Amniotic epithelial cell (primary cell): ENCODE results near the gene TCERG1.

Experiments
- DNase-seq: peaks from one replicate; pipeline ENCODE4 v3.0.0-alpha.2; 2010; ENCODE audit warnings: low read depth

TCERG1 gene

GRCh38 chr5:146457431-146457830 is 10.3 kb downstream of the TCERG1 start:
- DNase-seq, result no peak

DNA sequence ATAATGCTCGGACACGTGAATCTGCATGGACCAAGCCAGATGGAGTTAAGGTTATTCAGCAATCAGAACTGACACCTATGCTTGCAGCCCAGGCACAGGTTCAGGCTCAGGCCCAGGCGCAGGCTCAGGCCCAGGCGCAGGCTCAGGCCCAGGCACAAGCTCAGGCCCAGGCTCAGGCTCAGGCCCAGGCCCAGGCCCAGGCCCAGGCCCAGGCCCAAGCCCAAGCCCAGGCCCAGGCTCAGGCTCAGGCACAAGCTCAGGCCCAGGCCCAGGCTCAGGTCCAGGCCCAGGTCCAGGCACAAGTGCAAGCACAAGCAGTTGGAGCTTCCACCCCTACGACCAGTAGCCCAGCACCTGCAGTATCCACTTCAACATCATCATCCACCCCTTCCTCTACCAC is 11.8 kb downstream of the TCERG1 start:
- no peak for DNase-seq

- DNase-seq, result no peak
These were observed 14.2 kb downstream of the TCERG1 start for GRCh38 chr5:146461319-146461718.

DNA sequence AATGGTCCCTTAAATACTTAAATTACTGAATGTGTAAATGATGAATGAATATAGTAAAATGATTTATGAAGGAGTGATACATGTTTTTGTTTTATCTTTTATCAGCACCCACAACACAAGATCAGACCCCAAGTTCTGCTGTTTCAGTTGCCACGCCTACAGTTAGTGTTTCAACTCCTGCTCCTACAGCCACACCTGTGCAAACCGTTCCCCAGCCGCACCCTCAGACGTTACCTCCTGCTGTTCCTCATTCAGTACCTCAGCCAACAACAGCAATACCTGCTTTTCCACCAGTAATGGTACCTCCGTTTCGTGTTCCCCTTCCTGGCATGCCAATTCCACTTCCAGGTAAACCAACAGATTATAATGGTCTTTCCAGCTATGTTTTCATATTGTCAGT is 16.3 kb downstream of the TCERG1 start:
- DNase-seq, result no peak

DNA sequence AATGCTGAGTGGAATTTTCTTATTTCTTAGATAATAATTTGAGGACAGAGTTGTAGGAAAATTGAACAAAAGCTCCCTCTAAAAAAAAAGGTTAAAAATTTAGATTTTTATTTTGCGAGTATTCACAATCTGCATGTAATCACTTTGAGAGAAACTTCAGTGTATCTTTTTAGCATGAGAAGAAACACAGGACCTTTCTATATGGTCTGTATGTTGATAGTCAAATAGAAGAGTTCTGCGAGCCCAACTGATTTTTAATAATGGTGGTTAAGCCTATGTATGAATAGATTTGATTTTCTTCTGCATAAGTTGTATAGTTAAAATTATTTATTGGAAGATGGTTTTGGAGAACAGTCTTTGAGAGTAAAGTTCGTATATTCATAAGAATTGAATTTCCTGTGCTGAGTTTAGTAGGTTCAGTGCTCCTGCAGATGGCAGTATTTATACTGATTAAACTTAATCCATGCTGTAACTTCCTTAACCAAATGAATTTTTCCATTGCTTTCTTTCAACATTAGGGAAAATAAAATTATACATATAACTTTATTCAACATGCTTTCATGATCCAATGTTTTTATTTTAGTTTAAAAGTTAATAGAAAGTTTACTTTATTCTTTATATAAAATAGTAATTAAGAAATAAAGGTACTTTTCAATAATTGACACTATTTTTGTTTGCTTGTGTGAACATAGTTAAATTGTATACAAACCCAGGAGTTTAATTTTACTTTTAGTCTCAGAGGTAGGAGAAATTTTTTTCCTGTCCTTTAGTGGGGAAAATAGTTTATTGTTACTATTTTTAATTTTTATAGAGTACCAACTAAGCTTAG is 19.6 kb downstream of the TCERG1 start:
- DNase-seq, result peak; percentile 29

GRCh38 chr5:146467760-146468159 is 20.6 kb downstream of the TCERG1 start:
- no peak for DNase-seq

- no peak for DNase-seq
These were observed 26.9 kb downstream of the TCERG1 start for GRCh38 chr5:146474065-146474464.

DNA sequence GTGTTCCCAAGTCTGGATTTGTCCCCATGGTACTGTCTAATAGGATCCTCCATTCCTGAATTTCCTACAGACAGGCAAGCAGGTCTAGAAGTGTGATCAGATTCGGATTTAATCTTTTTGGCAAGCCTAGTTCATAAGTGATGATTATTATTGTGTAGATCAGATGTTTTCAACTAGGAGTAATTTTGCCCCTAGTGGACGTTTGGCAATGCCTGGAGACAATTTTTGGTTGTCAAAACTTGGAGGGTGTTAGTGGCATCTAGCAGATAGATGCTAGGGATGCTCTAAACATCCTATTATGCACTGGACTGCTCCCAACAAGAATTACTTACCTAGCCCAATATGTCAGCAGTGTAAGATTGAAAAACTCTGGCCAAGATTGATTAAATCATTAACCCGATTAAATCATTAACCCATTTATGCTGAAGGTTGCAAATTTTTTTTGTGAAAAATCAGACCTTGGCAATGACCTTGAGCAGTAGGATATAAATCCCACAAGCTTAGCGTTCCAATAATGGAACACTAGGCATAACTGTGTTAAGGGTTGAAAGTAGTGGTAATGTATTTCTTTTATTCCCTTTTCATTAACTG is 28.2 kb downstream of the TCERG1 start:
- no peak for DNase-seq

GRCh38 chr5:146475906-146476305 is 28.8 kb downstream of the TCERG1 start:
- DNase-seq, result no peak

DNA sequence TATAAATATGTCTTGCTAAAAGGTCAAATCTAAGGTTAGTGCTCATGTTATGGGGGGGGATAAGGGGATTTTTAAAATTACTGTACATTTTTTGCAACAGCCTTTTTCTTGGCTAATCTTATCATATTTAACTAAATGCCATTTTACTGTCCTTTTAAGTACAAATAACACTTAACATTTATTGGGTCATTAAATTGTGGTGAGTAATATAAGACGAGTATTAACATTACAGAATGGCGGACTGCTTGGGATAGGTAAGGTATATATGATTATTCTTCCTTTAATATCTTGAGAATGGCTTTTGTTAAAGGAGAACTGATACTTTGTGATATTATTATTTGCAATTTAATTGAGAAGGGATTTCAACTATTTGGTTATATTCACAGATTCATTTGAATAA is 35.6 kb downstream of the TCERG1 start:
- DNase-seq, result no peak

DNA sequence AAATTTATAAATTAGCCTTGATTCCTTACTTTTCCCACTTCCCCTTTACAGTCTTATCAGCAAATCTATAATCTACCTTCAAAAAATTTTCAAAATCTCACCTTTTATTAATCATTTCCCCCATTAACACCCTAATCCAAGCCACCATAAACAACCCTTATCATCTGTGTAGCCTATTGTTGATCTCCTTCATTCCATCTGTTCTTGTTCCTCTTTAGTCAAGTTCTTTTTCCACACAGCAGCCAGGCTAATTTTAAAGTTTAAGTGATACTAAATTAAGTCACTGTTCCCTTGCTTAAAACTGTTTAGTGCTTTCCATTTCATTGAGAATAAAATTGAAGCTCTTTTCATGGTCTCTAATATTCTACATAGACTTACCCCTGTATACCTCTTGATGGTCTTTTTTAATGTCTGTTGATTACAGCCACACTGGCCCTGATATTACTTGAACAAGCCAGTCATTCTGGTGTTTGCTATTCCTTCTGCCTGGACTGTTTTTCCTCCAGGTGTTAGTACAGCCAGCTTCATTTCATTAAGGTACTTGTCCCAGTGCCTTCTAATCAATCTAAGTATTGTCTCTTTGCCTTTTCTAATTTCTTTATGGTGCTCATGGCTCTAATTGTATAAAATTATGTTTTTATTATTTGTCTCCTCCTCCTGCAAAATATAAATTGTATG is 37.7 kb downstream of the TCERG1 start:
- DNase-seq, result no peak

GRCh38 chr5:146490089-146490843 is 43.1 kb downstream of the TCERG1 start:
- no peak for DNase-seq

- DNase-seq, result no peak
These were observed 47.5 kb downstream of the TCERG1 start for GRCh38 chr5:146494656-146495055.

DNA sequence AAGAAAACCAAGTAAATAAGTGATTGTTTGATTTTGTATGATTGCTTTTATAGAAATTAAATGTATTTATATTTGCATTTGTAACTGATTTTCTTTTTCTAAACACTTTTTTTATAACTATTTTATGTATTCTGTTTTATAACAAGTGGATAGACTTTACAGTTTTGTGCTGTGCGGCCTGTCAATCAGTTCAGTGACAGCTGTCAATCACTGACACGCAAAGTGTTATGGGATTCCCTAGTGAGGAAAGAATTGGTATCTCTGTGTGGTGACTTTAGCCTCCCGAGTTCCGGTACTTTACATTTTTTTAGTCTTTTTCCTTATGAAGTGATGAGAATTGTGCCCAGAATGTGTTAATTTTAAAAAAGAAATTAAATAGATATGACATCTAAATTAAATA is 52.5 kb downstream of the TCERG1 start:
- DNase-seq, result no peak

DNA sequence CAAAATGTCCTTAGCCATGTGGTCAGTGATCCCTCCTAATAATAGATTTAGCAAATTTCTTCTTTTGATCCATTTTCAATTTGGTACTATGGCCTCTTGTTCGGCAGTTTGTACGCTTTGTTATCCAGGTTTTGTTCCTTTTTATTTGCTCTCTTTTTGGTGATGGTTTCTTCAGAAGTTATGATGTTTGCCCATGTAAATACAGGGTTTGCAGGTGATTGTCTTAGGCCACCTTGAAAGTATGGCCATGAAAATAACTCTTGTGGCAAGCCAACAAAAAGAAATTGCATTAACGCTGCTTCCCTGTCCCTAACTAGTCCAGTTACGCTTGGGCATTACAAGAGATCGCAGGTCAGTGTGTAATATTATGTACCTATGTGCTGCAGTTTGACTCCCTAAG is 60.3 kb downstream of the TCERG1 start:
- no peak for DNase-seq

- DNase-seq, result peak; percentile 75
These were observed 63.5 kb downstream of the TCERG1 start for GRCh38 chr5:146510559-146511125.

DNA sequence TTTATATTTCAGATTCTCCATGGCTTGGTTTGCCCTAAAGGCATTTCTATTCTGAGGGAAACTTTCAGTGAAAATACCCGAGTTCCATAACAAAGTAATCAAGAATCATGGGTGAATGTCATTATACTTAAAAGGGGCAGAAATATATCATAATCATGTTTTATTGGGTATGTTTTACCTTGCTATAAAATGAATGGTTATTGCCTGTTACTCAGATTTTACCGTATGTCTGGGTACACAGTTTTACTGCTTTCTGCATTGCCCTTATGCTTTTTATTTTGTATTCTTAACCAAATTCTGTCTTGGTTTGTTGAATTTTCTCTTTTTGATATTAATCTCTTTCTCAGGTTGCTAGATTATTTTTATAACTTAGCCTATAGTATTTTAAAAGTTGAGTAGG is 66.3 kb downstream of the TCERG1 start:
- DNase-seq, result no peak

DNA sequence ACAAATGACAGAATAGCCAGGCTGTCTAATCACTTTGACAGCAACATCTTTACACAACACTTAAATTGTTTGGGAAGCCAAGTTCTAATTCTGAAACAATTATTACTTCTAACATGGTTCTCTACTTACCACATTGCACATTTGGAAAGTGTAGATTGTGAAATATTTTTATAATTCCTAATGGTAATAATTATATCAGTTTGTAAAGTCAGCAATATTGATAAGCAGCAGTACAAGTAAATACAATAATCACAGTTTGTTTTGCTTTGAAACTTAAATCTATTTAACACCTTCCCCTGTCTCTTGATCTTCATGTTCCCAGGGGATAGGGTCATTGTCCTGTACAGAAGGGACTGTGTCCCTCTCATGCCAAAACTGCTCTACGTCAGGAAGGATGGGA is 67.4 kb downstream of the TCERG1 start:
- no peak for DNase-seq

- no peak for DNase-seq
These were observed 68.5 kb downstream of the TCERG1 start for GRCh38 chr5:146515473-146516150.

- DNase-seq, result no peak
These were observed 69.0 kb downstream of the TCERG1 start, which contains the start of gene GPR151 for GRCh38 chr5:146516151-146516475. GPR151 (minus strand) TSS chr5:146516190; CDS start chr5:146516113, 77 bp downstream.

GRCh38 chr5:146519554-146519953 is 72.4 kb downstream of the TCERG1 start:
- DNase-seq, result no peak

DNA sequence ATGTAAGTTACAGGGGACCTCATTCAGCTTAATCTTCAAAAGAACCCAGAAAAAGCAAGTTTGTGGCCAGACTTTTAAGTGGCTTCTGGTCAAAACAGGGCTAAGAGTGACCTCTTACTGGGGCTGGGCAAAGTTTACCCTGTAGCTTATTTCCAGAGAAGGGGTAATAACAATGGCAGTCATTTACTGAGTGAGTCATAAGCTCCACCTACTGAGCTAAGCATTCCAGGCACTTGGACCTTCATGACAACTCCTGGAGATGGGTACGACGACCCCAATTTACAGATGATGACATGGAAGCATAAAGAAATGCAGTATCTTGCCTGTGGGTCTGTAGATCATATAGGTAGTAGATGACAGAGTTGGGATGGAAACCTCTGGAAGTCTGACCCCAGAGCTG is 73.6 kb downstream of the TCERG1 start:
- no peak for DNase-seq
